Measurements from ENCODE around the gene CRHR1.

Gene CRHR1

GRCh38 chr17:45750779-45751440 is 33.2 kb upstream of the CRHR1 start:
- no peak overlapping the region for H3K27ac ChIP-seq
- ChIA-PET CTCF (no interaction called here), POLR2A (ENCODE audit: low non-redundant PET) (no interaction called here)
- DNase-seq (ENCODE audit: low spot score), result no peak
- TF ChIP-seq CTCF (conservative IDR thresholded peaks at IDR 0.05; ENCODE audit: low read depth), result no peak

GRCh38 chr17:45751466-45751865 is 32.7 kb upstream of the CRHR1 start:
- H3K27ac ChIP-seq, result no peak overlapping the region
- DNase-seq (ENCODE audit: low spot score), result no peak
- ChIA-PET POLR2A (ENCODE audit: low non-redundant PET) (no interaction called here), CTCF (no interaction called here)
- no peak for TF ChIP-seq CTCF (conservative IDR thresholded peaks at IDR 0.05; ENCODE audit: low read depth)

GRCh38 chr17:45752246-45752645 is 31.9 kb upstream of the CRHR1 start:
- CTCF ChIA-PET, result no interaction called here
- no peak for DNase-seq (ENCODE audit: low spot score)
- H3K27ac ChIP-seq, result no peak overlapping the region
- no peak for TF ChIP-seq CTCF (conservative IDR thresholded peaks at IDR 0.05; ENCODE audit: low read depth)
- POLR2A ChIA-PET (ENCODE audit: low non-redundant PET), result no interaction called here

GRCh38 chr17:45753645-45754225 is 30.4 kb upstream of the CRHR1 start:
- CTCF ChIA-PET, result interaction anchor here (1.7 kb wide), 1 partner anchor 34 kb away, joined by 6 read pairs; no protein-coding TSS in a partner anchor
- TF ChIP-seq CTCF (conservative IDR thresholded peaks at IDR 0.05; ENCODE audit: low read depth), result no peak
- no peak for DNase-seq (ENCODE audit: low spot score)
- POLR2A ChIA-PET (ENCODE audit: low non-redundant PET), result no interaction called here
- H3K27ac ChIP-seq, result no peak overlapping the region

GRCh38 chr17:45755050-45755449 is 29.1 kb upstream of the CRHR1 start:
- no peak for TF ChIP-seq CTCF (conservative IDR thresholded peaks at IDR 0.05; ENCODE audit: low read depth)
- CTCF ChIA-PET, result interaction anchor here (1.7 kb wide), 1 partner anchor 35 kb away, joined by 6 read pairs; no protein-coding TSS in a partner anchor
- DNase-seq (ENCODE audit: low spot score), result no peak
- POLR2A ChIA-PET (ENCODE audit: low non-redundant PET), result no interaction called here
- no peak overlapping the region for H3K27ac ChIP-seq

- no peak overlapping the region for H3K27ac ChIP-seq
- CTCF ChIA-PET, result interaction anchor here (0.6 to 0.7 kb wide), 2 partner anchors 76 to 139 kb away, joined by 3 read pairs; no protein-coding TSS in a partner anchor
- no peak for TF ChIP-seq CTCF (conservative IDR thresholded peaks at IDR 0.05; ENCODE audit: low read depth)
- no peak for DNase-seq (ENCODE audit: low spot score)
- POLR2A ChIA-PET (ENCODE audit: low non-redundant PET), result no interaction called here
Observed at GRCh38 chr17:45756266-45756991, 27.7 kb upstream of the CRHR1 start.
